HG03196 (cell line): ENCODE results near the gene CHRNA4.
"Not testable (repeated sequence)": the region's sequence is repeated elsewhere in the genome, so short reads cannot be mapped to it uniquely, and the experiment has no call there.

Experiments
- ATAC-seq: cut with Tn5 transposase; IDR thresholded peaks from one replicate; pipeline ENCODE4 v1.9.1; 2021; ENCODE audit not compliant: unreplicated experiment

Gene CHRNA4

DNA sequence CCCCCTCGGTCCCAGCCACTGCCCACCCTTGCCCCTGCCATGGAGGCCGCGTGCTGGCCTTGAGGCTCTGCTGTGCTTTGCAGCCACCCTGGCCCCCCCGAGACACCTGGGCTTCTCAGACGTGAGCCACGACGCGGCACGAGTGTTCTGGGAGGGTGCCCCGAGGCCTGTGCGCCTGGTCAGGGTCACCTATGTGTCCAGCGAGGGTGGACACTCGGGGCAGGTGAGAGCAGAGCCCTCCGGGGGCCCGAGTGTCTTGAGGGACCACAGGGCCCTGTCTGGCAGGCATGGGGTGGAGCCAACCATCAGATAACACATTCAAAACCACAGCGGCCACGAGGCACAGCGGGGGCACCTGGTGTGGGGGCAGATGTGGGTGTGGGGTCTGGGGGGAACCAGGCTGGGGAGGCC, 49.3 kb downstream of the CHRNA4 start:
- ATAC-seq: no peak

GRCh38 chr20:63311186-63311832, 49.8 kb downstream of the CHRNA4 start:
- ATAC-seq: no peak

DNA sequence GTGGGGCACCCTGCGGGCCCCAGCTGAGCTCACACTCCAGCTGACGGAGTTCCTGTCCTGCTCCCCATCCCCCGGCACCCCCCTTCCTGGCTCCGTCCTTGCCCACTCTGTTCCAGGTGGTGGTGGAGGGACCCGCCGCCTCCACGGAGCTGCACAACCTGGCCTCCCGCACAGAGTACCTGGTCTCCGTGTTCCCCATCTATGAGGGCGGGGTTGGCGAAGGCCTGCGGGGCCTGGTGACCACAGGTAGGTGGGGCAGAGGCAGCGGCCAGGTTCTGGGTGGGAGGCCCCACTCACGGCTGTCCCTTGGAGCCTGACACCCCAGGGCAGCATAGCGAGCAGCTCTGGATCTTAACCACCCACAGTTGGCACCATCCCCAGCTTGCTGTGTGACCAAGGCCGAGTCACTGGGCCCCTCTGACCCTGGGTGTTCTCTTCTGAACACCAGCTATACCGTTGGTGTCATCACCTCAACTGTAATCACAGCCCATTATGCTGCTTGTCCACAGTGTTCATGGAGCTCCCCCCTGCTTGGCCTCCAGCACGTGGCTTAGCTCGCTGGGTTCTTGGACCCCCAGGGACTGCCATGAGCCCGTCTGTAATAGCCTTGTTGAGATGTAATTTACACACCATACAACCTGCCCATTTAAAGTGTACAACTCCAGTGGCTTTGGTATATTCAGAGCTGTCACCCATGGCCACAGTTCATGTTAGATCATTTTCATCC, 50.7 kb downstream of the CHRNA4 start:
- no peak for ATAC-seq

- no peak for ATAC-seq
Measured at GRCh38 chr20:63309261-63310071, 51.7 kb downstream of the CHRNA4 start.

DNA sequence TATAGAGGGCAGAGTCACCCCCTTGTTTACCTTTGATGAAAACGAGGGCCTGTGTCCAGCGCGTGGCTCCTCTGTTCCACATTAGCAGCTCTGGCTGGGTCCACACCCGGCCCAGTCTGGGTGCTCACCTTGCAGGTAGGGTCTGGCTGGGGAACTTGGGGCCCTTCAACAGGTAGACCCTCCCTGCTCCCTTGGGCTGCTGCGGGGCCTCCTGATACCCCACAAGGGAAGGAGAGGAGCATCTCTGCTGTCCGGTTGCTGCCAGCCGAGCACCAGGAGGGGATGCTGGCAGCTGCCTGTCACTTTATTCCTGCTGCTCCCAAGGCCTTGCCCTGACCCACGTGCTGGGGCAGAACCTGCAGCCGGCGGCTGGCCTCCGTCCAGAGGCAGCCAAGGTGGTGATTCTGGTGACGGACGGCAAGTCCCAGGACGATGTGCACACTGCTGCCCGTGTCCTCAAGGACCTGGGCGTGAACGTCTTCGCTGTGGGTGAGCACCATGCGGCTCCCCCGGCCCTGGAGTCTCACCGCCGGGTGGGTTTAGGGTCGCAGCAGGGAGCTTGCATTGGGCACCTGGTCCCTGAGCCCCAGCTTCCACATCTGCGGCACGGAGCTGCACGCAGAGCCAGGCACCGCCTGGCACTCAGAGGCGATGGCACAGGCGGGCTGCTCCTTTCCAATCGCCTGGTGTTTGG, 52.8 kb downstream of the CHRNA4 start:
- ATAC-seq: no peak

- ATAC-seq: no peak
Measured at GRCh38 chr20:63307538-63308217, 53.5 kb downstream of the CHRNA4 start.

DNA sequence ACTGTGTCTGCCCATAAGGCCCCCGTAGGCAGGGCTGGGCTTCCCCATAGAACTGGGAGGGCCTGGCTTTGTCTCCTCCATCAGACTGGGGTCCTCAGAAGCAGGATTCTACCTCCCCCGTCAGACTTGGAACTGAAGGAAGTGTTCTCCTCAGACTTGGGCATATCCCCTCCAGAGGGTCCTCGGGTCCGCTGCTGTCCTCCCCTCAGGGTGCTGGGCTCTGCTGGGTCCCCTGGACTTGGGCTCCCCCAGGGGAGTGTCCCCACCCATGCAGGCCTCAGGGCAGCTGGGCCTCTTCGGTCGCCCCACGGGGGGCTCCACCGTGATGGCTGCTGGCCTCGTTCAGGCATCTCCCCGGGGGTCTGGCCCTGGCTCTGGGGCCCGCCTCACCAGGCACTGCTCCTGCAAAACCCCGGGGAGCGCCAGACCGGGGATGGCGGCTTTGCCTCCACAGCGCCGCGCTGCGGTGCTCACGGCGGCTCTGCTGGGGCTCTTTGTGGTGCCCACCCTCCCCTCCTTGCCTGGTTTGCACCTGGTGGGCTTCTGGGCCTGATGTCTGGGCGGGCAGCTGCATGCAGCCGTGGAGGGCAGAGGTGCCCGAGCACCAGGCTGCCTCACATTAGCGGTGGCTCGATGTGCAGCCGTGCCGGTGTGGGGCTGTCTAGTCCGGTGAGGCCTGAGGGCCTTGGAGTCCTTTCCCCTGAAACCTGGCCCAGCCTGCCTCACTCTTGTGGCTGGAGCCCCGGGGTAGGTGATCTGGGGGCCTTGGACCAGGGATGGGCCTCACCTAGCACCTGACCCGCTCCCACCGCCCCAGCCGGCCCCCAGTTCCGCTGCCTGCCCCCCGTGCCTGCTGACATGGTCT, 54.2 kb downstream of the CHRNA4 start:
- no peak for ATAC-seq

GRCh38 chr20:63305933-63306672, 55.0 kb downstream of the CHRNA4 start:
- ATAC-seq: not testable (repeated sequence)

DNA sequence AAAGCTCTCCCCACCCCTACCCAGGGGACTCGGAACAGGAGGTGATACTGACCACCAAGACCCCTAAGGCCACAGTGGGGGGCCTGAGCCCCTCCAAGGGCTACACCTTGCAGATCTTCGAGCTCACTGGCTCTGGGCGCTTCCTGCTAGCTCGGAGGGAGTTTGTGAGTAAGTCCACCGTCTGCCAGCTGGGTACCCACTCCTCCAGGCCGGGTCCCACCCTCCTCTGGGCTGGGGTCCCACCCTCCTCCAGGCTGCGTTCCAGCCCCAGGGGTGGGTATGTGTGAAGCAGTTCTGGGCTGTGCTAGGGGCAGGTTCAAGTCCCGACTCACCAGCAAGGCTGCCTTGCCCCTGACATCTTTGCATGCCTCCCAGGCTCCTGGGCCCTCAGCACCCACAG, 55.8 kb downstream of the CHRNA4 start:
- no peak for ATAC-seq

DNA sequence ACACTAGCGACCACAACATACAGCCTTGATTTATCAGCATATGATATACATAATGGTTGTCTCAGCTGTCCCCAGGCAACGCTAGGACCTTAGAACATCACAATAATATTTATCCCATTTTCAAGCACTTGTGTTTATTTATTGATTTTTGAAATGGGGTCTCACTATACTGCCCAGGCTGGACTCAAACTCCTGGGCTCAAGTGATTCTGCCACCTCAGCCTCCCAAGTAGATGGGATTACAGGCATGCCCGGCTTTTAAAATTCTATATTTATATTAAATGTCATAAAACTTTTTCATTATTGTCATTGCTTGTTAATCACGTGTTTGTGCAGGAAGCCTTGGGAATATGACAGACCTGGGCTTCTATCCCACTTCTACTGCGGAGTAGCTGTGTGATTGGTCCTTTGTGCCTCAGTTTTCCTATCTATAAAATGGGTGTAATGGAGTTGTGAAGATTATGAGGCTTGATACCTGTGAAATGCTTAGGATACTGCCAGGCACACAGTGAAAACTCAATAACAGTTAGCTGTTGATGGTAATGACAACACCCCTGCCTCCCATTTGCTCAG, 58.0 kb downstream of the CHRNA4 start:
- no peak for ATAC-seq

DNA sequence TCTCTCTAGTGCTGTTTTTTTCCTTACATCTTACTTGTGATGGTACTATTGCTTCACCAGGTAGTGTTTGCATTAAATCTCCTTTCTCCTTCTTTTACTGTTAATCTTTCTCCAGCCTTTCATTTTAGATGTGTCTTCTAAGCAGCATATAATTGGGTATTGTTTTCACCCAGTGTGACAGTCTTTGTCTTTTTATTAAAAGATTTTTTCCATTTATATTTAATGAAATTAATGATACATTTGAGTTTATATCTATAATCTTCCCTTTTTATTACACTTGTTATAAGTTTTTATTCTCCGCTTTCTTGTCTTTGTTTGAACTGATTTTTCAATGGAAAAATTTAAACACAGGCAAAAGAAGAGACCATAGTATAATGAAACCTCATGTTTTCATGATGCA, 59.5 kb downstream of the CHRNA4 start:
- ATAC-seq: no peak

- ATAC-seq: no peak
Measured at GRCh38 chr20:63298731-63299312, 62.3 kb downstream of the CHRNA4 start.

DNA sequence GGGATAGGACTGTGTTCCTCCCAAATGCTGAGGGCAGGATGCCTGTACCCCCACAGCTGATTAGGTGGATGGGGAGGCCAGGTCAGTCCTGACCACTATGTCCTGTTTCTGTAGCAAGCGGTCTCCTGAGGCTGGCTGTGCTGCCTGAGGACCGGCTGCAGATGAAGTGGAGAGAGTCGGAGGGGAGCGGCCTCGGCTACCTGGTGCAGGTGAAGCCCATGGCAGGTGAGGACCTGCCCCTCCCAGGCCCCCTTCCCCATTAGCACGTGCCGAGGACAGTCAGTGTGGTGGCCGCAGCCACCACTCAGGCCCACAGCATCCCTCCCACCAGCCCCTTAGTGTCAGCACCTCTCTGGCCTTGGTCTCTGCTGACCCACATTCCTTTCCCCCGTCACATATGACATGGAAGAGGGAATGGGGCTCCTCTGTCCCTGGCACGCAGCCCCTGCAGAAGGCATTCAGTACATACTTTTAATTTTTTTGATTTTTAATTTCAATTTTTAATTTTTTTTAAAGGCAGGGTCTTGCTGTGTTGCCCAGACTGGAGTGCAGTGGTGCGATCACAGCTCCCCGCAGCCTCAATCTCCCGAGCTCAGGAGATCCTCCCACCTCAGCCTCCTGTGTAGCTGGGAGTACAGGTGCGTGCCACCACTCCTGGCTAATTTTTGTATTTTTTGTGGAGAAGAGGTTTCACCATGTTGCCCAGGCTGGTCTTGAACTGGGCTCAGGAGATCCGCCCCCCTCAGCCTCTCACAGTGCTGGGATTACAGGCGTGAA, 63.2 kb downstream of the CHRNA4 start:
- no peak for ATAC-seq

- no peak for ATAC-seq
Measured at GRCh38 chr20:63297371-63297781, 63.8 kb downstream of the CHRNA4 start.

DNA sequence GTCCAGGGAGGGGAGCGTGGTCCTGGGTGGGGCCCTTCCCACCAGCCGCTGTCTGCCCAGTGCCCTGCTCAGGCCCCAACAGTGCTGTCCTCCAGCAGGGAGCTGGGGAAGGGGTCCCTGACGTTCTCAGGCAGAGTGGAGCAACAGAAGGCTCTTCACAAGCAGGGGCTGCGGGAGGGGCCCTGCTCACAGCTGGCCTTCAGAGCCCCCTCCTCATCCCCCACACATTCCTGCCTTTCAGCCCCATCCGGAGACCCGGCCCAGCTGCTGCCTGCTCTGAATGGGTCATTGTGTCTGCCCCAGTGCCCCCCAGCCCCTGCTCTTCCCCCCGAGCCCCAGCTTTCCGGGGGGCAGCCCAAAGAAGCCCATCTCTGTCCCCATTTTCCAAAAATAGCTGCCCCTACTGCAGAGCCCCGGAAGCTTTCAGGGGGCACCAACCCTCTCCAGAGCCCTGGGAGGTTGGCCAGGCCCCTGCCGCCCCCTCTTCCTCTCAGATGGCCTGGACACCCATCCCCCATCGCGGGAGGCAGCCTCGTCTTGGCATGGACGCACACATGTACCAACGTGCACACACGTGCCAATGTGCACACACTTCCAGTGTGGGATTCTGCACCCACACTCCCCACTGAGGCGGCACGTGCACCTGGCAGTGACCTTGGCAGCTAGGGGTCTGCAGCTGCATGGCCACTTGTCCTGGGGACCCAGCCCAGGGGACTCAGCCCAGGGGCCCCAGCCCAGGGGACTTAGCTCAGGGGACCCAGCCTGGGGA, 64.4 kb downstream of the CHRNA4 start:
- no peak for ATAC-seq

DNA sequence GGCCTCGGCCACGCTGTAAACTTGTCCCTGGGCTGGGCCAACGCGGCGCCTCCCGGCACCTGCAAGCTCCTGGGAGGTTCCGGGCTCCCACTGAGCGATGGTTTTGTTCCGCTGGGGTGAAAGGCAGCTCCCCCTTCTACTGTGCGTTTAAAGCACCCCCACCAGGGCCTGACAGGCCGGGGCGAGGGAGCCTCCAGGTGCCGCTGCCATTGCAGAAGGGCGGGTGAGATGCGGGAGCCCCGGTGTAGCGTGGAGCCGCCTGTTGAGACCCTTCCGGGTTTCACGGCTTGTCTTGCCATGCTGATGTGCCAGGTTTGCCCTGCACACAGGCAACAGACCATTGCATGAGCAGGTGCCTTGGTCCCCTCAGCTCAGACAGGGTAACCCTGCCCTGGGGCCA, 65.3 kb downstream of the CHRNA4 start:
- no peak for ATAC-seq

DNA sequence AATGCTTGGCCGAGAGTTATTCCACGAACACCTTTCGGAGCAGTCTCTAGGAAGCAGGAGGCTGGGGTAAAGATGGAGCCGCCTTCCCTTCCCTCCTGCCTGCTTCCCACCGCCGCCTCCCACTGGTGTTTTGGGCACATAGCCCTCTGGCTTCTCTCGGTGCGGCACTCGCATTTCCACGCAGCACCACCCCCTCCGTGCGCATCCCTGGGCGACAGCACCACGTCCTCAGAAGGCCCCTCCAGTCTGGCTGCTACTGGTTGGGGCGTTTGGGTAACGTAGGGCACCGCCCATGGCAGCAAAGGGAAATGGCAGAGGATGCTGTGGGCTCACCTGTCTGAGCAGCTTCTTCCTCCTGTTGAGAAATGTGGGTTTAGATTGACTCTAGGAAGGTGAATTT, 65.7 kb downstream of the CHRNA4 start:
- ATAC-seq: no peak
